H4 (cell line): ENCODE results near the gene CMSS1. TPM values are rescaled to one million over a fixed set of nuclear protein-coding genes. Genes with fewer than 3 reads are reported as not detected.

Experiments
- DNase-seq: peaks from one replicate; pipeline ENCODE4 v3.0.0-alpha.2; 2015; ENCODE audit warnings: low spot score
- total RNA-seq: library from RNA; depleted of rRNA; stranded (reverse); fragments of >200 nt; shearing (Covaris generic); gene quantifications from 2 replicates; pipeline ENCODE4 v1.2.3, GENCODE V29; 2014

Gene CMSS1
- total RNA-seq, 1 experiment from 2014 or later = 39.3 TPM

GRCh38 chr3:100140976-100141375 lies 323.3 kb downstream of the CMSS1 start:
- DNase-seq = no peak

- no peak for DNase-seq
Observed at GRCh38 chr3:100141586-100141985, 323.9 kb downstream of the CMSS1 start.

- DNase-seq = no peak
Observed at GRCh38 chr3:100144255-100144866, 326.7 kb downstream of the CMSS1 start.

GRCh38 chr3:100149130-100149529 lies 331.5 kb downstream of the CMSS1 start:
- DNase-seq = no peak

- DNase-seq = no peak
Observed at GRCh38 chr3:100149713-100150415, 332.2 kb downstream of the CMSS1 start.

GRCh38 chr3:100150473-100150872 lies 332.8 kb downstream of the CMSS1 start:
- DNase-seq = no peak

GRCh38 chr3:100151024-100151707 lies 333.5 kb downstream of the CMSS1 start:
- no peak for DNase-seq

- no peak for DNase-seq
Observed at GRCh38 chr3:100154171-100154570, 336.5 kb downstream of the CMSS1 start.

- no peak for DNase-seq
Observed at GRCh38 chr3:100155128-100155527, 337.5 kb downstream of the CMSS1 start.

GRCh38 chr3:100155590-100155989 lies 337.9 kb downstream of the CMSS1 start:
- no peak for DNase-seq

- no peak for DNase-seq
Observed at GRCh38 chr3:100157685-100158084, 340.0 kb downstream of the CMSS1 start.

- no peak for DNase-seq
Observed at GRCh38 chr3:100158918-100159330, 341.3 kb downstream of the CMSS1 start.

- DNase-seq = no peak
Observed at GRCh38 chr3:100159331-100160153, 341.9 kb downstream of the CMSS1 start.

- no peak for DNase-seq
Observed at GRCh38 chr3:100160521-100160920, 342.9 kb downstream of the CMSS1 start.

- no peak for DNase-seq
Observed at GRCh38 chr3:100163787-100164186, 346.1 kb downstream of the CMSS1 start.

- DNase-seq = no peak
Observed at GRCh38 chr3:100164743-100165142, 347.1 kb downstream of the CMSS1 start.

- no peak for DNase-seq
Observed at GRCh38 chr3:100165926-100166550, 348.4 kb downstream of the CMSS1 start.

- DNase-seq = no peak
Observed at GRCh38 chr3:100169201-100169920, 351.7 kb downstream of the CMSS1 start.

GRCh38 chr3:100170486-100170885 lies 352.8 kb downstream of the CMSS1 start:
- DNase-seq = no peak

GRCh38 chr3:100171211-100171914 lies 353.7 kb downstream of the CMSS1 start:
- no peak for DNase-seq
